T-helper 1 cell treated with Interleukin-12 subunit alpha and Interleukin-12 subunit beta and Interleukin-4 antibody, amounts not matched to agents 30 μg/mL and 1 μg/mL, for 36 hours (primary cell): ENCODE results near the gene NFKBIA.

Source experiments
- H3K27ac Mint-ChIP-seq: one replicate; pipeline ENCODE4 v1.8.0; 2021; ENCODE audit warnings: mild to moderate bottlenecking, mixed read lengths
- H3K27me3 Mint-ChIP-seq: one replicate; pipeline ENCODE4 v1.8.0; 2021; ENCODE audit warnings: low read depth, mixed read lengths
- H3K36me3 Mint-ChIP-seq: one replicate; pipeline ENCODE4 v1.8.0; 2021; ENCODE audit warnings: low read depth, mixed read lengths
- H3K4me1 Mint-ChIP-seq: one replicate; pipeline ENCODE4 v1.8.0; 2021; ENCODE audit warnings: low read depth, mixed read lengths
- H3K4me3 Mint-ChIP-seq: one replicate; pipeline ENCODE4 v1.8.0; 2021; ENCODE audit warnings: mild to moderate bottlenecking, moderate library complexity, mixed read lengths
- H3K9me3 Mint-ChIP-seq: one replicate; pipeline ENCODE4 v1.8.0; 2021; ENCODE audit warnings: mixed read lengths

Gene NFKBIA

DNA sequence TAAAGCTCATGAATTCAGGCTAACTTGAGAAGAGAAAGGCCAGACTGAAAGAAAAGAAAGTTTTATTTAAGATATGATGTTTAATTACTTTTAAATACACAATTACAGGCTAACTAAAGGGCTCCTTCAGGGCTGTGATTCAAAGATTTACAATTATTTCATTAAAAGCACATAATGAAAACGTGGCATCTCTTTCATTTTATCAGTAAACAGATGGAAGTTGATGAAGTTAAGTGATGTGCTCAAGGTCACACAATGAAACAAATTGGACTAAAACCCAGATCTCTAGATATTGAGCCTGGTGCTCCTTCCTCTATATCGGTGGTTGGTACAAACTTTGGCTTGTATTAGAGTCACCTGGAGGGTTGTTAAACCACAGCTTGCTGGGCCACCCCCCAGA is 13.5 kb upstream of the NFKBIA start:
- Mint-ChIP-seq H3K36me3 (no peaks in the 10 kb centered on the region), H3K9me3 (no peaks in the 10 kb centered on the region), H3K4me1 (peaks cover 47% of the 10 kb centered on the region), H3K27me3 (peaks cover 17% of the 10 kb centered on the region), H3K4me3 (no peak overlapping the region), H3K27ac (no peak overlapping the region)

DNA sequence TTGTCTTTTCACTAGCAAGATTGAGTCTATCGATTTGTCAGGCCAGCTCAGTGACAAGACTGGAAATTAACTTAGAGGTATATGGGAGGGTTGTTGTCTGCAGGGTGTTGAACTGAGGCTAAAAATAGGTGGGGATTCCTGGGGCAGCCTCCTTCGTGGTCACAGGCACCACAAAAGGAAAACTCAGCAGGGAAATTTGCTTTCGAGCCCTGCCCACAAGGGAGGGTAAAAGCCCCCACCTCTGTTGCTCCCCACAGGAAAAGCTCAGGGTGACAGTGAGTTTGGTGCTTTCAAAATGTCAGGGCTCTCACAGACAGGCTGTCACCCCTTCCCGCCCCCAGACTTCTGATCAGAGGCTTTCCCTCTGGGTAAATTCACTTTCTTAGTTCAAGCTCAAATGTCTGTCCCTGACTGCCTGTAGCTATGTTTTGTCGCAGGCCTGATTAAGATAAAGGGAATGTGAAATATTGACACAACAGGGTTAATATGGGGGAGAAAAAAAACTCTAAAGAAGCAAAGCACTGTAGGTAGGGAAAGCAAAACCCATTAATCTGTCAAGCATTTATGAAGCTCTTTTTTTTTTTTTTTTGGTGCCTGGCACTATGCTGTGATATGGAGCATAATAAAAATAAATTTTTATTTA is 11.7 kb upstream of the NFKBIA start:
- H3K27ac Mint-ChIP-seq = peak overlapping the region; percentile 78
- no peaks in the 10 kb centered on the region for H3K36me3 Mint-ChIP-seq
- H3K27me3 Mint-ChIP-seq = peaks cover 17% of the 10 kb centered on the region
- peaks cover 45% of the 10 kb centered on the region for H3K4me1 Mint-ChIP-seq
- H3K9me3 Mint-ChIP-seq = no peaks in the 10 kb centered on the region
- peak overlapping the region; percentile 63 for H3K4me3 Mint-ChIP-seq

GRCh38 chr14:35414365-35414764 is 9.8 kb upstream of the NFKBIA start:
- no peak overlapping the region for H3K27ac Mint-ChIP-seq
- no peak overlapping the region for H3K4me3 Mint-ChIP-seq
- H3K36me3 Mint-ChIP-seq = no peaks in the 10 kb centered on the region
- peaks cover 14% of the 10 kb centered on the region for H3K27me3 Mint-ChIP-seq
- H3K4me1 Mint-ChIP-seq = peaks cover 43% of the 10 kb centered on the region
- no peaks in the 10 kb centered on the region for H3K9me3 Mint-ChIP-seq

DNA sequence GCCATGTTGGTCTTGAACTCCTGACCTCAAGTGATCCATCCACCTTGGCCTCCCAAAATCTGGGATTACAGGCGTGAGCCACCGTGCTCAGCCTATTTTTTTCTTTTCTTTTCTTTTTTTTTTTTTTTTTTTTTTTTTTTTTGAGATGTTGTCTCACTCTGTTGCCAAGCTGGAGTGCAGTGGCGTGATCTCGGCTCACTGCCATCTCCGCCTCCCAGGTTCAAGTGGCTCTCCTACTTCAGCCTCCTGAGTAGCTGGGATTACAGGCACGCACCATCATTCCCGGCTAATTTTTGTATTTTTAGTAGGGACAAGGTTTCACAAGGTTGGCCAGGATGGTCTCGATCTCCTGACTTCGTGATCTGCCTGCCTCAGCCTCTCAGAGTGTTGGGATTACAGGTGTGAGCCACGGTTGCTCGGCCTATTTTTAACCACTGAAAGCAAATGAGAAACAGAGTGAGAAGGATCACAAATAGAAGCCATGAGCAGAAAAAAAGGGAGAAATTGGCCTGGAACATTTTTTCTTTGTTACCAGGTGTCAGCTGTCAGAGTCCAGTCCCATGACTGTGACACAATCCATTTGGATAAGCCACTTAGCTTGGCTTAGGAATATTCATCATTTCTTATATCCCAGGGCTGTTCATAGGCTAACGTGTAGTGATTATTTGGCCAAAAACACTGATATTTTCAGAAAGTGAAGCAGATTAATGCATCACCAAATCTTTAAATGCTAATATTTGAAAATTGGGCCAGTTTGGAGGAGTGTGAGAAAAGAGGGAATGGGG is 7.9 kb upstream of the NFKBIA start:
- peaks cover 38% of the 10 kb centered on the region for H3K4me1 Mint-ChIP-seq
- H3K9me3 Mint-ChIP-seq = no peaks in the 10 kb centered on the region
- no peaks in the 10 kb centered on the region for H3K36me3 Mint-ChIP-seq
- H3K4me3 Mint-ChIP-seq = no peak overlapping the region
- peaks cover 10% of the 10 kb centered on the region for H3K27me3 Mint-ChIP-seq
- H3K27ac Mint-ChIP-seq = peak overlapping the region; percentile 14

DNA sequence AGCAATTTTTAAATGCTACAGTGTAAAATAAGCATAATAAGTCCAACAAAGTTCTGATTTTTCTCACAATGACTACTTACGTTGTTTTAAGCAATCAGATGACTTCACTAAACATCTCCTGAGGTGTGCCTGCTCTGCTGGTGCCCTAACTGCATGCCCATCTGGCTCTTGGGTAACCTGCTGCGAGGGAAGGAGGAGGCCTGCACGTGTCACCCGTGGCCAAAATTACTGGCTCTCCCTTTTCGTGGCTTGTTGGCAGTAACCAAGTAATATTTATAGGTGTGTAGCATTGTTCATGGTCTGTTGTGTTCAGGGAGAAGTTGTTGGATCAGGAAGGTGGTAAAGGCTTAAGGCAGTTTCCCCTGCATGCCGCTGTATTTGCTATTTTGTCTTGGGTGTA is 6.3 kb upstream of the NFKBIA start:
- H3K4me3 Mint-ChIP-seq = no peak overlapping the region

GRCh38 chr14:35409595-35409994 is 5.0 kb upstream of the NFKBIA start:
- Mint-ChIP-seq H3K4me3 (no peak overlapping the region), H3K27ac (no peak overlapping the region), H3K4me1 (peaks cover 32% of the 10 kb centered on the region), H3K36me3 (no peaks in the 10 kb centered on the region), H3K27me3 (peaks cover 3% of the 10 kb centered on the region), H3K9me3 (no peaks in the 10 kb centered on the region)

More for the DNA sequence above, 6.3 kb upstream of the NFKBIA start:
- Mint-ChIP-seq H3K27ac (no peak overlapping the region), H3K36me3 (no peaks in the 10 kb centered on the region), H3K9me3 (no peaks in the 10 kb centered on the region), H3K4me1 (peaks cover 35% of the 10 kb centered on the region), H3K27me3 (peaks cover 5% of the 10 kb centered on the region)

- Mint-ChIP-seq H3K4me3 (no peak overlapping the region), H3K4me1 (peaks cover 24% of the 10 kb centered on the region), H3K27me3 (no peaks in the 10 kb centered on the region), H3K9me3 (no peaks in the 10 kb centered on the region), H3K36me3 (peaks cover 9% of the 10 kb centered on the region), H3K27ac (no peak overlapping the region)
Measured at GRCh38 chr14:35408026-35408425, 3.5 kb upstream of the NFKBIA start.

DNA sequence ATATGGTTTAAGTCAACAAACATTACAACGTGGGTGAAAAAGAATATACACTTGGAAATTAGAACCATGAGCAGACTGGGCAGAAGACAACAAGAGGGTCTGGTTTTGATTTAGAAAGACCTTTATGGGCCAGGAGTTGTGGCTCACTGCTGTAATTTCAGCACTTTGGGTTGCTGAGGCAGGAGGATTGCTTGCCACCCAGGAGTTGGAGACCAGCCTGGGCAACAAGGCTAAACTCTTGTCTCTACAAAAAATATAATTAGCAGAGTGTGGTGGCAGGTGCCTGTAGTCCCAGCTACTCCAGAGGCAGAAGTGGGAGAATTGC is 2.7 kb upstream of the NFKBIA start:
- peaks cover 20% of the 10 kb centered on the region for H3K4me1 Mint-ChIP-seq

DNA sequence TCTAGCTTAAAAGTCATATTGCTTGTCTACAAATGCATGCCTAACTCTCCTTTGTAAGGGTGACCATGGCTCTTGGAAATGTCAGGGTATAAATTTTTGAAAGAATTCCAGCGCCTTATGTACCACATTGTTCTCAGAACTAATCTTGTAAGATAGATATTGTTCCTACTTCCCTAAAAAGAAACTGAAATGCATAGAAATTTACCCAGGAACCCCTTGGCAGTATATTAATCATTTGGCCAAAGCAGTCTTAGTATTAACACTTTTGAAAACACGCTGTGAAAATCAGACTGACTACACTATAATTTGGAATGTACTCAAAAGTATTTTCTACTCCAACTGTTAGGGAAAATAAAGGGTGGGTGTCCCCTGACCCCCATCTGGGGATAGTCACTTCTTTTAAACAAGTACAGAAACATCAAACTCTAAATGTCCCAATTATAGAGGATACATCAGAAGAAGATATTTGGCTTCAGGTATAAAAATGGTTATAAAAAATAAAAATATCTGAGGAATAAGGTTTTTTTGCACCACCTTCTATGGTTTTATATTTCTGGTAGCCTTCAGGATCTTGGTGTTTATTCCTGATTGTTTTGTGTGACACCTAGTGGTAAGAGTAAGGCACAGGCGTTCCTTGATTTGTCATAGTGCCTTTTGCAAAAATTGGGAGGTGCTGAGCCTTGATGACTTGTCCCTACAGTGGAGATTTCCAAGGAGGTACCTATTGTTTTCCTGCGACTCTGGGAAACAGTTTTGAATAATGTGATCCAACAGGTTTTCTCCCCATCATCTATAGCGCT is 2.2 kb upstream of the NFKBIA start:
- Mint-ChIP-seq H3K27me3 (no peaks in the 10 kb centered on the region), H3K9me3 (no peaks in the 10 kb centered on the region), H3K4me3 (peak overlapping the region; percentile 93), H3K36me3 (peaks cover 22% of the 10 kb centered on the region), H3K27ac (peak overlapping the region; percentile 97), H3K4me1 (peaks cover 20% of the 10 kb centered on the region)

More for the DNA sequence above, 2.7 kb upstream of the NFKBIA start:
- H3K36me3 Mint-ChIP-seq = peaks cover 17% of the 10 kb centered on the region
- no peak overlapping the region for H3K4me3 Mint-ChIP-seq
- no peaks in the 10 kb centered on the region for H3K9me3 Mint-ChIP-seq
- H3K27ac Mint-ChIP-seq = no peak overlapping the region
- no peaks in the 10 kb centered on the region for H3K27me3 Mint-ChIP-seq

- H3K9me3 Mint-ChIP-seq = no peaks in the 10 kb centered on the region
- peaks cover 28% of the 10 kb centered on the region for H3K36me3 Mint-ChIP-seq
- H3K27ac Mint-ChIP-seq = peak overlapping the region; percentile 97
- peaks cover 23% of the 10 kb centered on the region for H3K4me1 Mint-ChIP-seq
- H3K4me3 Mint-ChIP-seq = peak overlapping the region; percentile 93
- no peaks in the 10 kb centered on the region for H3K27me3 Mint-ChIP-seq
Measured at GRCh38 chr14:35406090-35406489, 1.5 kb upstream of the NFKBIA start.

GRCh38 chr14:35405304-35405996 is 901 bp upstream of the NFKBIA start:
- Mint-ChIP-seq H3K4me3 (peak overlapping the region; percentile 93), H3K9me3 (no peaks in the 10 kb centered on the region), H3K36me3 (peaks cover 35% of the 10 kb centered on the region), H3K27ac (peak overlapping the region; percentile 97), H3K4me1 (peaks cover 30% of the 10 kb centered on the region), H3K27me3 (no peaks in the 10 kb centered on the region)

DNA sequence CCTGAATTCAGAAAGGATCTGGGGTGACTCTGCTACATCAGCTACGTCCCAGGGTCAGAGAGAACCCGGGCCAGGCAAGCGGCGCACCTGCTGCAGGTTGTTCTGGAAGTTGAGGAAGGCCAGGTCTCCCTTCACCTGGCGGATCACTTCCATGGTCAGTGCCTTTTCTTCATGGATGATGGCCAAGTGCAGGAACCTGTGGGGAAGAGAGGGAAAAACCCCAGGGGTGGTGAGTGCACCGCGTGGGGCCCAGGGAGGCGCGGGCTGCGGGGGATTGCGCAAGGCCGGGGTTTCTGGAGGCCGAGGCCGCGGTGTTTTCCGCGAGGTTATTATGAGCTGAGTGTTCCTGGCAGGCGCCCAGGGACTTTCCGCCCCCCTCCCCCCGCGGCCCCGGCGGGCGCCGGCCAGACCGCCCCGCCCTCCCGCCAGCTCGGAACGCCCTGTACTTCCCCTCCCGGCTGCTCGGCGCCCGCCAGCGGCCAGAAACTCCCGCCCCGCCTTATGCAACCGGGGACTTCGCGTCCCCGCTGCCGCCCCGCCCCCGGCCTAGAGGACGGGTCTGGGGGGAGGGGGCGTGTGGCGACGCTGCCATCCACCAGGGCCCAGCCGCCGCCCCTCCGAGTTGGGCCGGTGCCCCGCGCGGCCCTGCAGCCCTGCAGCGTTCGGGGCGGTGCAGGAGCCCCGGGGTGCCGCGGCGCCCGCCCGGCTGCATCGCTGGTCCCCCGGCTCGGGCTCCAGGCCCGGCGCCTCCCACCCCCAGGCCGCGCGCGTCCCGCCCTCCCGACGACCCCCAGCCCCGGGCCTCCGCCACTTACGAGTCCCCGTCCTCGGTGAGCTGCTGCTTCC is 723 bp downstream of the NFKBIA start:
- Mint-ChIP-seq H3K36me3 (peaks cover 46% of the 10 kb centered on the region), H3K4me3 (peak overlapping the region; percentile 94), H3K4me1 (peaks cover 38% of the 10 kb centered on the region), H3K9me3 (no peaks in the 10 kb centered on the region), H3K27me3 (no peaks in the 10 kb centered on the region), H3K27ac (peak overlapping the region; percentile 97)

- Mint-ChIP-seq H3K27ac (peak overlapping the region; percentile 96), H3K4me3 (peak overlapping the region; percentile 94), H3K27me3 (no peaks in the 10 kb centered on the region), H3K36me3 (peaks cover 48% of the 10 kb centered on the region), H3K4me1 (peaks cover 41% of the 10 kb centered on the region), H3K9me3 (no peaks in the 10 kb centered on the region)
Measured at GRCh38 chr14:35403114-35403602, 1.4 kb downstream of the NFKBIA start.
